GM10266 (cell line): Measurements from ENCODE around the gene PFDN1.
"Not testable (repeated sequence)": the region's sequence is repeated elsewhere in the genome, so short reads cannot be mapped to it uniquely, and the experiment has no call there.

Experiments
- DNase-seq: peaks from one replicate; pipeline ENCODE4 v3.0.0; 2012; ENCODE audit errors: extremely low spot score
- CTCF ChIP-seq: IDR thresholded peaks from 2 replicates; pipeline ENCODE4 v1.5.1; 2012; ENCODE audit warnings: mild to moderate bottlenecking, low read depth; ENCODE audit not compliant: control insufficient read depth, insufficient read depth; ENCODE audit errors: missing control alignments

PFDN1 gene

GRCh38 chr5:140345919-140346347 is 43.0 kb upstream of the PFDN1 start:
- DNase-seq = peak; percentile 48
- peak; percentile 35 for TF ChIP-seq CTCF

- no peak for TF ChIP-seq CTCF
- no peak for DNase-seq
Observed at GRCh38 chr5:140344683-140345423, 42.0 kb upstream of the PFDN1 start.

GRCh38 chr5:140343849-140344248 is 40.9 kb upstream of the PFDN1 start:
- not testable (repeated sequence) for DNase-seq

GRCh38 chr5:140342896-140343295 is 40.0 kb upstream of the PFDN1 start:
- no peak for TF ChIP-seq CTCF
- DNase-seq = no peak

- no peak for TF ChIP-seq CTCF
- peak; percentile 39 for DNase-seq
Observed at GRCh38 chr5:140342287-140342686, 39.4 kb upstream of the PFDN1 start.

GRCh38 chr5:140341591-140341990 is 38.7 kb upstream of the PFDN1 start:
- no peak for TF ChIP-seq CTCF

GRCh38 chr5:140340605-140341121 is 37.8 kb upstream of the PFDN1 start:
- no peak for TF ChIP-seq CTCF
- no peak for DNase-seq

More at GRCh38 chr5:140341591-140341990, 38.7 kb upstream of the PFDN1 start:
- no peak for DNase-seq
